Peyer's patch (tissue), 4 donors: ENCODE measurements around the gene PHGDH.

ENCODE experiments used
- CTCF ChIP-seq, 6 experiments: fragments of 450-650 bp in 4 of 6; fragments of 200-600 bp in 2 of 6; sonication (generic) in 1 of 6; IDR thresholded peaks; one replicate each; pipeline ENCODE4 v1.5.1; 2017 to 2019; ENCODE audit warnings: antibody characterized with exemption in 6 of 6, mild to moderate bottlenecking in 3 of 6, moderate library complexity in 1 of 6
- POLR2A ChIP-seq, 2 donors: fragments of 450-650 bp; IDR thresholded peaks; one replicate each; pipeline ENCODE4 v1.5.1; 2017; ENCODE audit warnings: antibody characterized with exemption in 2 of 2, mild to moderate bottlenecking in 2 of 2, moderate library complexity in 2 of 2

- TF ChIP-seq CTCF (IDR thresholded peaks at IDR 0.05) (no peak), POLR2A (IDR thresholded peaks at IDR 0.05) (no peak)
Observed at GRCh38 chr1:119667173-119667572, 44.6 kb upstream of the PHGDH start.
